Osteocyte (in vitro differentiated cells): ENCODE data around the gene DEPDC5. TPM values are rescaled to one million over a fixed set of nuclear protein-coding genes. Genes with fewer than 3 reads are reported as not detected.

Experiments
- DNase-seq: peaks from one replicate; pipeline ENCODE4 v3.0.0; 2021; ENCODE audit warnings: mixed read lengths; ENCODE audit not compliant: unreplicated experiment; ENCODE audit errors: extremely low spot score
- H3K27ac Mint-ChIP-seq: one replicate; pipeline ENCODE4 v1.8.0; 2021; ENCODE audit warnings: mild to moderate bottlenecking, mixed read lengths; ENCODE audit not compliant: unreplicated experiment
- H3K27me3 Mint-ChIP-seq: one replicate; pipeline ENCODE4 v1.8.0; 2021; ENCODE audit warnings: mixed read lengths; ENCODE audit not compliant: unreplicated experiment
- H3K36me3 Mint-ChIP-seq: one replicate; pipeline ENCODE4 v1.8.0; 2021; ENCODE audit warnings: mixed read lengths; ENCODE audit not compliant: unreplicated experiment
- H3K4me1 Mint-ChIP-seq: one replicate; pipeline ENCODE4 v1.8.0; 2021; ENCODE audit warnings: mixed read lengths; ENCODE audit not compliant: unreplicated experiment
- H3K4me3 Mint-ChIP-seq: one replicate; pipeline ENCODE4 v1.8.0; 2021; ENCODE audit warnings: mild to moderate bottlenecking, moderate library complexity, mixed read lengths; ENCODE audit not compliant: unreplicated experiment
- H3K9me3 Mint-ChIP-seq: one replicate; pipeline ENCODE4 v1.8.0; 2021; ENCODE audit warnings: mixed read lengths; ENCODE audit not compliant: unreplicated experiment
- total RNA-seq: library from RNA; stranded (reverse); gene quantifications from 2 replicates; pipeline ENCODE4 v1.2.1, GENCODE V29; 2021
- TF ChIP-seq, protein P1 (sequence below): fragments of 200-600 bp; sonication (generic); IDR thresholded peaks from 2 replicates; pipeline ENCODE4 v1.5.0; 2021; ENCODE audit warnings: antibody characterized with exemption, mild to moderate bottlenecking, moderate library complexity

Gene DEPDC5
- total RNA-seq, 1 donor from 2014 or later: 30.7 TPM

DNA sequence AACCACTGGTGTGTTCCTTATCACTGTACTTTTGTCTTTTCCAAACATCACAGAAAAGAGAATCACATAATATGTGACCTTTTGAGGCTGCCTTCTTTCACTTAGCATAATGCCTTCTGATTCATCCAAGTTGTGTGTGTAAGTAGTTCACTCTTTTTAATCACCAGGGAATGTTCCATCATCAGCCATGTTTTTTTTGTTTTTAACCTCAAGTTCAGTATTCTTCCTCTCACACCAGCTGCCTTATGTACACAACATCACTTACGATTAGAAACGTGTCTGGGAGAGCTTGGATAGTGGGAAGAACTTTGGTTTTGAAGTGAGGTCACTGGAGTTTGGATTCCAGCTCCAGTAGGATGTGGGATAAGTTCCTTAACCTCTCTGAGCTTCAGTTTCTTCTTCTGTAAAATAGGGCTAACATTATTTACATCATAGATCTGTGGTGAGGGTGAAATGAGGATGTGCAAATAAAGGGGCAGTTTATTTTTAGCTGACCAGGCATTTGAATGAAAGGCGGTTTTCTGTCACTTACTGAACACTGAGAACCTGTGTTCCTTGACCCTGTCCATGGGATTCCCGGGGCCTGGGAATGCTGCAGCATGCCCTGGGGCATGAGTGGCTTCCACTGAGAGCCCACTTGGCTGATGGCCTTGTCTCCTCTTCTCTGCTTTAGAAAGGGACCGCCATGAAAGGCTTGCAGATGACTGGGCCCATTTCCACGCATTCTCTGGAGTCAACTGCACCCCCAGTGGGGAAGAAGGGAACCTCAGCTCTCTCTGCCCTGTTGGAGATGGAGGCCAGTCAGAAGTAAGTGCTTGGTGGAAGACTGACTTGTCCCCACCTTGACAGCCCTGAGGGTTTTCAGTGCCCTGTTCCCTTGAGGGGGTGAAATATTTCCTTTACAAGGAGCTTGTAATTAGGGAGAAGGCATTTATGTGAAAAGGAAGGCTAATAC lies 92.6 kb downstream of the DEPDC5 start:
- Mint-ChIP-seq H3K27ac (no peak overlapping the region), H3K4me1 (no peaks in the 10 kb centered on the region), H3K4me3 (no peak overlapping the region), H3K27me3 (no peaks in the 10 kb centered on the region), H3K36me3 (peaks cover 48% of the 10 kb centered on the region), H3K9me3 (no peaks in the 10 kb centered on the region)
- TF ChIP-seq, protein P1, sequence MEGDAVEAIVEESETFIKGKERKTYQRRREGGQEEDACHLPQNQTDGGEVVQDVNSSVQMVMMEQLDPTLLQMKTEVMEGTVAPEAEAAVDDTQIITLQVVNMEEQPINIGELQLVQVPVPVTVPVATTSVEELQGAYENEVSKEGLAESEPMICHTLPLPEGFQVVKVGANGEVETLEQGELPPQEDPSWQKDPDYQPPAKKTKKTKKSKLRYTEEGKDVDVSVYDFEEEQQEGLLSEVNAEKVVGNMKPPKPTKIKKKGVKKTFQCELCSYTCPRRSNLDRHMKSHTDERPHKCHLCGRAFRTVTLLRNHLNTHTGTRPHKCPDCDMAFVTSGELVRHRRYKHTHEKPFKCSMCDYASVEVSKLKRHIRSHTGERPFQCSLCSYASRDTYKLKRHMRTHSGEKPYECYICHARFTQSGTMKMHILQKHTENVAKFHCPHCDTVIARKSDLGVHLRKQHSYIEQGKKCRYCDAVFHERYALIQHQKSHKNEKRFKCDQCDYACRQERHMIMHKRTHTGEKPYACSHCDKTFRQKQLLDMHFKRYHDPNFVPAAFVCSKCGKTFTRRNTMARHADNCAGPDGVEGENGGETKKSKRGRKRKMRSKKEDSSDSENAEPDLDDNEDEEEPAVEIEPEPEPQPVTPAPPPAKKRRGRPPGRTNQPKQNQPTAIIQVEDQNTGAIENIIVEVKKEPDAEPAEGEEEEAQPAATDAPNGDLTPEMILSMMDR: peak; percentile 17
- no peak for DNase-seq

DNA sequence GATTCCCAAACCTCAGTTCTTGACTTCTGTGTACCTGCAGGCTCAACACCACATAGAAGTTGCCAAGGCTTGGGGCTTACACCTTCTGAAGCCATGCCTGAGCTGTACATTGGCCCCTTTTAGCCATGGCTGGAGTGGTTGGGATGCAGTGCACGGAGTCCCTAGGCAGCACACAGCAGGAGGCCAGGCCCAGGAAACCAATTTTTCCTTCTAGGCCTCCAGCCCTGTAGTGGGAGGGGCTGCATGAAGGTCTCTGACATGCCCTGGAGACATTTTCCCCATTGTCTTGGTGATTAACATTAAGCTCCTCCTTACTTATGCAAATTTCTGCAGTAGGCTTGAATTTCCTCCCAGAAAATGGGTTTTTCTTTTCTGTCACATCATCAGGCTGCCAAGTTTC lies 94.6 kb downstream of the DEPDC5 start:
- Mint-ChIP-seq H3K4me3 (no peak overlapping the region), H3K36me3 (peaks cover 35% of the 10 kb centered on the region), H3K9me3 (no peaks in the 10 kb centered on the region), H3K27me3 (no peaks in the 10 kb centered on the region), H3K4me1 (peaks cover 10% of the 10 kb centered on the region), H3K27ac (no peak overlapping the region)
- no peak for DNase-seq
- TF ChIP-seq, protein P1: no peak

DNA sequence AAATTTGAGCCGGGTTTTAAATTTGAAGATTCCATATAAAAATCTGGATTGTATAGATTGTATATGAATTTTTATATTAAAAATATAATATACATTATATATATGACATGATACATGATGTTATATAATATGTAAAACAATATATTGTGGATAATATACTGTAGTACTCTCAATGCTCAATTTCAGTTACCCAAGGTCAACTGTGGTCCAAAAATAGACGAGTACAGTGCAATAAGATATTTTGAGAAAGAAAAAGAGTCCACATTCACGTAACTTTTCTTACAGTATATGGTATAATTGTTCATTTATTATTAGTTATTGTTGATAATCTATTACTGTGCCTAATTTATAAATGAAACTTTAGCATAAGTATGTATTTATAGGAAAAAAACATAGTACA lies 96.3 kb downstream of the DEPDC5 start:
- DNase-seq: no peak
- TF ChIP-seq, protein P1: no peak
- Mint-ChIP-seq H3K9me3 (no peaks in the 10 kb centered on the region), H3K36me3 (peaks cover 29% of the 10 kb centered on the region), H3K4me3 (no peak overlapping the region), H3K27me3 (no peaks in the 10 kb centered on the region), H3K4me1 (peaks cover 13% of the 10 kb centered on the region), H3K27ac (no peak overlapping the region)

DNA sequence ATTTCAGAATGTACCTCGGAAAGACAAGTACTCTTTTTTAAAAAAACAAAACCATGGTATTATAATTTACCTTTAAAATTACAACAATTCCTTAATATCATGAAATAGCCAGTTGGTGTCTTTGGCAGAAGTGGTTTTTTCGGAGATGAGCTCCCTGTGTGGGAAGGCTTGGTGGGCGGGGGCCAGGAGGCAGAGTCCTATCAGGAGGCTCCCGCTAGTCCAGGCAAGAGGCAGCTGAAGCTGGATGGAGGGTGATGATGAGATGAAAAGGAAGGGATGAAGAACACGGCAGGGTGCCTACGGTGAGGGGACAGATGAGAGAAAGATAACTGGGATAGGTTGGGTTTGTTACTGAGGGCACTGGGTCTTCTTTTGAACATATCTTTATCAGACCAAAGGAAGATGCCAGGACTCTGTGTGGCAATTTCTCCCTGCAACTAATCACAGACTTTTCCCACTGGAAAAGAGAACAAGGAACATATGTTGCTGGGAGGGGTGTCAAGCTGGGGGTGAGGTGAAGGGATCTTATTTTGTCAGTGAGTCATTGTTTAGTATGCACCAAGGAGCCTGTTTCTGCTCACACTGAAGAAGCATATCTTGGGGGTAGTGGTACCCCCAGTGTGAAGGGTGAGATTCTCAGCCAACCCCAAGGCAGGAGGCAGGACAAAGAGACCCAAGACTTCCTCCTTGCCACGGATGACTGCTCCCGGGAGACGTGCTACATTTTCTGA lies 99.0 kb downstream of the DEPDC5 start:
- Mint-ChIP-seq H3K27ac (peak overlapping the region; percentile 78), H3K4me3 (peak overlapping the region; percentile 1), H3K4me1 (peaks cover 13% of the 10 kb centered on the region), H3K9me3 (no peaks in the 10 kb centered on the region), H3K27me3 (no peaks in the 10 kb centered on the region), H3K36me3 (peaks cover 16% of the 10 kb centered on the region)
- TF ChIP-seq, protein P1: no peak
- DNase-seq: no peak
